GM10266 (cell line): ENCODE results near the gene HPGDS.

Source experiments
- DNase-seq: peaks from one replicate; pipeline ENCODE4 v3.0.0; 2012; ENCODE audit errors: extremely low spot score
- CTCF ChIP-seq: IDR thresholded peaks from 2 replicates; pipeline ENCODE4 v1.5.1; 2012; ENCODE audit warnings: mild to moderate bottlenecking, low read depth; ENCODE audit not compliant: control insufficient read depth, insufficient read depth; ENCODE audit errors: missing control alignments

HPGDS gene

GRCh38 chr4:94348666-94349065 is 6.0 kb upstream of the HPGDS start:
- no peak for TF ChIP-seq CTCF
- no peak for DNase-seq

- TF ChIP-seq CTCF: no peak
- DNase-seq: no peak
These were observed 3.9 kb upstream of the HPGDS start for GRCh38 chr4:94346541-94346940.

DNA sequence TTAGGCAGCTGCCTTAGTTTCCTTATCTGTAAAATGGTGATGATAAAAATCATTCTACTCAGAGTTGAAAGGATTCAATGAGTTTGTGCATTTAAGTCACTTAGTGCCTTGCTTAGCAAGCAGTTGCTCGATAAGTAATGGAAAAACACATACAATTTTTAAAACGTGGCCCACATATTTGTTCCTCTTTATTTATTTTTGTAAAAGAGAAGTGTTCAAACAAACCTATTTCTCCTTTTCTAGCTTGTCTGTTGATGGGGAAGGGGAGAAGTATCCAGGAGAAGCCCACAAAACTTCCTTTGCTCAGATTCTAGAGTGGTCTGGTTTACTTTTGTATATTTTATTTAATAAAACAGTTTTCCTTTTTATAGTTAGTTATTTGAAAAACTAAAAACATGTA is 3.3 kb upstream of the HPGDS start:
- no peak for TF ChIP-seq CTCF
- no peak for DNase-seq

DNA sequence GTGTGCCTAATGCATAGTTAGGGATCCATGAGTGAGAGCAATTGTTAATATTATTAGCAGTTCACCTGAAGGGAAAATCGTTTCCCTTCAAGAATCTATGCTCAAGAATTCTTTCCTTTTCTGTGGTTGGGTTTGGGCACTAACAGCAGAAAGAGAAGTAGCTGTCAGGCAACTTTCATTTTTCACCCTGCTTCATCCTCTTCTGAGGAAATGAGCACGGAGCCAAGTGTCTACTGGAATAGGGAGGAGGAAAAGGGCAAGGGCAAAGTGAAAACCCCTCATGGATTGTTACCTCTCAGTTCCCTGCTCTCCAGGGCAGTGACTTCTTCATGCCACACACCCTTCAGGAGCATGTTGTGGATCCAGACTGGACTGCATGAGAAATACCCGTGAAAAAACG is 2.6 kb upstream of the HPGDS start:
- no peak for TF ChIP-seq CTCF

GRCh38 chr4:94344457-94344856 is 1.8 kb upstream of the HPGDS start:
- DNase-seq: no peak
- no peak for TF ChIP-seq CTCF

More for the DNA sequence above, 2.6 kb upstream of the HPGDS start:
- DNase-seq: no peak

GRCh38 chr4:94341481-94342370 is 910 bp downstream of the HPGDS start:
- TF ChIP-seq CTCF: no peak
- no peak for DNase-seq

DNA sequence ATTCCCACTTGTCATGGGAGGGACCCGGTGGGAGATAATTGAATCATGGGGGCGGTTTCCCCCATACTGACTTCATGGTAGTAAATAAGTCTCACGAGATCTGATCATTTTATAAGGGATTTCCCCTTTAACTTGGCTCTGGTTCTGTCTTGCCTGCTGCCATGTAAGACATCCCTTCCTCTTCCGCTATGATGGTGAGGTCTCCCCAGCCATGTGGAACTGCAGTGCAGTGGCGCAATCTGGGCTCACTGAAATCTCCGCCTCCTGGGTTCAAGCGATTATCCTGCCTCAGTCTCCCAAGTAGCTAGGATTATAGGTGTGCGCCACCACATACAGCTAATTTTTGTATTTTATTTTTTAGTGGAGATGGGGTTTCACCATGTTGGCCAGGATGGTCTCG is 2.9 kb downstream of the HPGDS start:
- DNase-seq: no peak
- no peak for TF ChIP-seq CTCF
